Astrocyte of the spinal cord (primary cell): ENCODE results near the gene URM1.
"Not testable (repeated sequence)": the region's sequence is repeated elsewhere in the genome, so short reads cannot be mapped to it uniquely, and the experiment has no call there.

Experiments used
- DNase-seq: peaks from one replicate; pipeline ENCODE4 v3.0.0; 2011; ENCODE audit warnings: low read depth, low spot score
- H3K4me3 ChIP-seq: 2 replicates; pipeline ENCODE4 v1.5.1; 2011; ENCODE audit warnings: low read depth, mild to moderate bottlenecking, low read length, moderate library complexity
- in situ Hi-C: cut with HindIII; loops from 2 replicates; pipeline ENCODE4 v1.10.0; 2017; ENCODE audit warnings: low sequenced_read_pairs
- TF ChIP-seq, protein P1 (sequence below): IDR thresholded peaks from 2 replicates; pipeline ENCODE4 v1.5.1; 2012; ENCODE audit warnings: low read depth, mild to moderate bottlenecking, low read length, inconsistent platforms

The URM1 gene

DNA sequence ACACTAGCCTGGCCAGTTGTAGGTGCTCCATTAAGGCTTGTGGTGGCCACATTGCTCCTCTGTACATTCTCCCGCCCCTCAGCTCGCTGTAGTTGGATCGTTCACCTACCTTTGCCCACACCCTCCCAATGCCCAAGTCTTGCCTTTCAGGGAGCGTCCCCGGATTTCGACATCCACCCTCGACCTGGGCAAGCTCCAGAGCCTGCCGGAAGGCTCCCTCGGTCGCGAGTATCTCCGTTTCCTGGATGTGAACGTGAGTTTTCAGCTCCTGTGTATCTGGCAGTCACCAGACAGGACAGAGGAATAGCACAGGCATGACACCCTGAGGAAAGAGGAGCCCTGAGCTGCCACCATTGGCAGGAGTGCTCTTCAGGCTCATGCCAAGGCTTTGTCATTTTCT, 45.5 kb upstream of the URM1 start:
- TF ChIP-seq, protein P1, sequence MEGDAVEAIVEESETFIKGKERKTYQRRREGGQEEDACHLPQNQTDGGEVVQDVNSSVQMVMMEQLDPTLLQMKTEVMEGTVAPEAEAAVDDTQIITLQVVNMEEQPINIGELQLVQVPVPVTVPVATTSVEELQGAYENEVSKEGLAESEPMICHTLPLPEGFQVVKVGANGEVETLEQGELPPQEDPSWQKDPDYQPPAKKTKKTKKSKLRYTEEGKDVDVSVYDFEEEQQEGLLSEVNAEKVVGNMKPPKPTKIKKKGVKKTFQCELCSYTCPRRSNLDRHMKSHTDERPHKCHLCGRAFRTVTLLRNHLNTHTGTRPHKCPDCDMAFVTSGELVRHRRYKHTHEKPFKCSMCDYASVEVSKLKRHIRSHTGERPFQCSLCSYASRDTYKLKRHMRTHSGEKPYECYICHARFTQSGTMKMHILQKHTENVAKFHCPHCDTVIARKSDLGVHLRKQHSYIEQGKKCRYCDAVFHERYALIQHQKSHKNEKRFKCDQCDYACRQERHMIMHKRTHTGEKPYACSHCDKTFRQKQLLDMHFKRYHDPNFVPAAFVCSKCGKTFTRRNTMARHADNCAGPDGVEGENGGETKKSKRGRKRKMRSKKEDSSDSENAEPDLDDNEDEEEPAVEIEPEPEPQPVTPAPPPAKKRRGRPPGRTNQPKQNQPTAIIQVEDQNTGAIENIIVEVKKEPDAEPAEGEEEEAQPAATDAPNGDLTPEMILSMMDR = no peak
- in situ Hi-C loops = no loop called here
- H3K4me3 ChIP-seq = no peak overlapping the region
- DNase-seq = no peak

DNA sequence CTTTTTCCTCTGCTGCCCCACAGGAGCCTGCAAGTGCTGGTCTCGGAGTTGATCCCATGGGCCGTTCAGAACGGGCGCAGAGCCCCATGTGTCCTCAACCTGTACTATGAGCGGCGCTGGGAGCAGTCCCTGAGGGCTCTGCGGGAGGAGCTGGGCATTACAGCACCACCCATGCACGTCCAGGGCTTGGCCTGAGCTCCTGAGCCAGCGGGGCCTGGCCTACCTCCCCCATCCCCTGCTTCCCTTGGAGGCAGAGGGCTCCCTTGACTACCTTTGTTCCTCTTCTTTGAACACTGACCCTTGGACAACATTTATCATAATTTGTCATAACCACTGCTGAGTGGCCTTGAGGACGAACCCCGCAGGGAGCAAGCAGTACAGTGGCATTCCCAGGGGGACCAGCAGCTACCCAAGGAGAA, 37.7 kb upstream of the URM1 start:
- in situ Hi-C loops = no loop called here
- no peak overlapping the region for H3K4me3 ChIP-seq
- TF ChIP-seq, protein P1 = no peak
- DNase-seq = no peak

GRCh38 chr9:128335161-128335560, 36.0 kb upstream of the URM1 start:
- TF ChIP-seq, protein P1 = no peak
- no peak for DNase-seq
- no peak overlapping the region for H3K4me3 ChIP-seq
- in situ Hi-C loops = no loop called here

GRCh38 chr9:128335914-128336313, 35.3 kb upstream of the URM1 start:
- TF ChIP-seq, protein P1 = no peak
- DNase-seq = no peak
- no peak overlapping the region for H3K4me3 ChIP-seq
- in situ Hi-C loops = no loop called here

DNA sequence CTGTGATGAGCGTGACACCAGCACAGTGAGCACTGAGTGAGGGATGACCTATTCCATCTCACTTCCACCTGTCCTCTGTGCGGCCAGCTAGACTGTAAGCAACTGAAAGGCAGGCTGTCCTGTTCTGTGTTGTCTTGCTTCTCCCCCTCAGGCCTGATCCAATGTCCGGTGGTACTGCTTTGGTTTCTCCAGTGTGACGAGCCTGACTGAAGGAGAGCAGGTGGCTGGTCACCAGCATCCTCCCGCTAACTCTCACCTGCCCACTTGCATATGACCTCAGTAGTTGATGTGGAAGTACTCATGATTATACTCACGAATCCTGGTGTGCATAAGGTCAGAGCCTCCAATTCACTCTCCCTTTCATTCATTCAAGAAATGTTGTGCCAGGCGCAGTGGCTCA, 33.2 kb upstream of the URM1 start:
- H3K4me3 ChIP-seq = no peak overlapping the region
- no peak for DNase-seq
- in situ Hi-C loops = no loop called here
- TF ChIP-seq, protein P1 = no peak

GRCh38 chr9:128338852-128339614, 32.1 kb upstream of the URM1 start:
- H3K4me3 ChIP-seq, in situ Hi-C loops, DNase-seq: not testable (repeated sequence)

DNA sequence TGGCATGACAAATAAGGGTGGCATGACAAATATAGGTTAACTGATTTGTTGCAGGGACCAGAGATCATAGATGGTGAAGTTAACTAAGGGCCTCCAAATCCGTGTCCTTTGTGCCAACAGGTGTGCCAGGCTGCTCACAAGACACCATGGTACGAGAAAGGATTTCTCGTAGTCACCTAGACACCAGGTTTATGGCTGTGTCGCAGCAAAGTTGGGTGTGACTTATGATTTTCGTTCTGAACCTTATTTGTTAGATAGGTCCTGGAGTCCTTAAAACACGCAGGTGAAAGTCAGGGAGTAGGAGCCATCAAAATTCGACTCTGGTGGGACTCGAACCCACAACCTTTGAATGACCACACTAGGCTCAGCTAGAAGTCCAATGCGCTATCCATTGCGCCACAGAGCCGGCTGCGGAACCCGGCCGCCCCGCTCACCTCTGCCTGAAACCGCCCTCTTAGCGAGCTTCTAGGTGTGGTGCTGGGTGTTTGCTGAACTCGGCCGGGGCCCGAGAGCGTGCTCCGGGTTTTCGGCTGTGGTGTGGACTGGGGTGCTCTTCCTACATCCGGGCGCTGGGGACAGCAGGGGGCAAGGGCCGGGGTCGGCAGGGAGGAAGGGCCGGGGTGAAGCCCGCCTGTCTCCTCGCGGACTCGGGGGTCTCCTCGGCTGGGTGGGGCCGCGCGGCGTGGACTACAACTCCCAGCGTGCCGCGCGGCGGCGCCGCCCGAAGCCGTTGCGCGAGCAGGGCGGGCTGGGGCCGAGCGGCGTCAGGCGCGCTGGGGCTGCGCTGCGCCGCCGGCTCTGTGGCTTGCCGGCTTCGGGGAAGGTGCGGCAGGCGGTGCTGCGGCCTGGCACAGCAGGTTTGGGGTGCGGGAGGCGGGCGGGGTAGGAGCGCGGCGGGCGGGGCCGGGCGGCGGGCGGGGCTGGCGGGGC, 31.1 kb upstream of the URM1 start, which contains the start of gene SLC27A4:
TSS of gene SLC27A4 (plus strand) at position 767 of the 930 bp plus-strand sequence. CDS start 2,606 bp downstream, outside the sequence.
- TF ChIP-seq, protein P1 = no peak
- peak; percentile 77 for DNase-seq
- peak within 1 kb of the TSS; percentile 69 for H3K4me3 ChIP-seq
- in situ Hi-C loops = no loop called here
